Inflammatory macrophage treated with lipopolysaccharide for 1 hour (primary cell): ENCODE results near the gene GSTM4.

Experiments used
- DNase-seq, 2 donors: peaks; one replicate each; pipeline ENCODE4 v3.0.0-alpha.2; 2020 to 2022

The GSTM4 gene

DNA sequence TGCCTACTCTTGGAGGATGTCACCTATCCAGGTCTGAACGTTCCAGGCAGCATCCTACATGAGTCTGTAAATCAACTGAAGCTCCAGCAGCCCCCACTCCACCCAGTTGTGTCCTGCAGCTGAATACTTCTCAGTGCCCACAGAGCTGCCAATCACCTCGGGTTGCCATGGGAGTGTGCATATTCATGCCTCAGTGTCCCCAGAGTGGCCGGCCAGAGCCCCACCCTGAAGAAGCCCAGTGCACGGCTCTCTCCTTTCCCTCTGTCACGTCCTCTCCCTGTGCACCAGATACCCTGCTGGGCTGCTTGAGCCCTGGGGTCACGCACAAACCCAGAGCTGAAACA lies 16.1 kb upstream of the GSTM4 start:
- DNase-seq: no peak

DNA sequence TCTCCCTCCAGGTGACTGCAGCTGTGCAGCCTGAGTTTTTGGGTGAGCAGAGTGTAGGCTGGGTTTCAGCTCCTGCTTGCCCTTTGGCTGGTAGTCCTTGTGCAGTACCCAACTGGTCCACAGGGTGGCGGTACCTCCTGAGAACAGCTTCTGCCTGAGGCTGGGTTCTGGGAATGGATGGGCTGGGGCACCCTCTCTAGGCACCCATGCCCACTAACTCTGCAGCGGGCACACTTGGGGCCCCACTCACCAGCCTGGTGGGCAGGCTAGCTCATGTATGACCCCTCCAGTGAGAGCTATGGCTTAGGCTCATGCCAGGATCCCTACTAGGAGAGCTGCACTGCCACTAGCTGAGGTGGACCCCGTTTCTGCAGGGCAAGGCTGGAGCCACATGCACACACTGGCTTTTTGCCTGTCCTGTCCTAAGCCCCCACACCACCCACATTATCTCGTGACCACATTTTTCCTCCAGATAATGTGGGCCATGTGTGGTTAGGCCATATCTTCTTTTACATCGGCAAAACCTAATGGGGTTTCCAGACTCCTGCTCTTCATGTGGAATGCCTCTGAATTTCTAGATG lies 15.5 kb upstream of the GSTM4 start:
- peak; percentile 77 to 97 for DNase-seq

- DNase-seq: peak in 1 of 2 donors; percentile 72
Observed at GRCh38 chr1:109641078-109641740, 14.7 kb upstream of the GSTM4 start.

DNA sequence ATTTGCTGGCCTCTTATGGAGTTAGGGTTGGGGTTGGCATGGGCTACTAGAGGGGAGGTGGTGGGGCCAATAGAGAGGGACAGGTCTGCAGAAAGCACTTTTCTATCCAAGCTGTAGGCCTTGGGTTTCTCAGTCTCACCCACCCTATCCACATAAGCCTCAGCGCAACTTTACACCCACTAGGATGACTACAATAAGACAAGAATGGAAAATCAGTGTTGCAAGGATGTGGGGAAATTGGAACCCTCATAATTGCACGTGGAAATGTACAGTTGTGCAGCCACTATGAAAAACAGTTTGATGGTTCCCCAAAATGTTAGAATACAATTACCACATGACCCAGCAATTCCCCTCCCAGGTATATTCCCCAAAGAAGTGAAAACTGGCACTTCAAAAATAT lies 14.0 kb upstream of the GSTM4 start:
- DNase-seq: peak; percentile 83 to 97

- DNase-seq: peak; percentile 70 to 89
Observed at GRCh38 chr1:109642626-109643025, 13.3 kb upstream of the GSTM4 start.

- DNase-seq: peak; percentile 68 to 91
Observed at GRCh38 chr1:109643385-109644230, 12.3 kb upstream of the GSTM4 start.

GRCh38 chr1:109644670-109645069 lies 11.2 kb upstream of the GSTM4 start:
- no peak for DNase-seq

- DNase-seq: no peak
Observed at GRCh38 chr1:109649491-109649914, 6.4 kb upstream of the GSTM4 start.

DNA sequence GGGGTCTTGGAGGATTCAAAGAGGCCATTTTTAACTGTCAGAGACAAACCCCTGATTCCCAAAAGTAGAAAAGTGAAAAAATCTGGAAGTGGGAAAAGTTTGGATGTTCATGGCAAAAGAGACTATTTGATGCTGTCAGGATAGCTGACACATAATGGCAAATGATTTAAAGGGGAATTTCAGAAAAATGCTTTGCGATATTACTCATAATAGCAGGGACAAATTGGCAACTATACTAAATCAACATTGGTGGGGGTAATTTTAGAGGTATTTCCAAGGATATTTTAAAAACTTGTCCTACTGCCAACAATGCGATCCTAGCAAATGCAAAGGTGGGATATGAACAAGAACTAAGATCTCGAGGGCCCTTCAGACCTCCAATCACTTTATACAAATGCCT lies 5.3 kb upstream of the GSTM4 start:
- no peak for DNase-seq

GRCh38 chr1:109652402-109652801 lies 3.5 kb upstream of the GSTM4 start:
- no peak for DNase-seq

- DNase-seq: no peak
Observed at GRCh38 chr1:109653306-109653705, 2.6 kb upstream of the GSTM4 start.

DNA sequence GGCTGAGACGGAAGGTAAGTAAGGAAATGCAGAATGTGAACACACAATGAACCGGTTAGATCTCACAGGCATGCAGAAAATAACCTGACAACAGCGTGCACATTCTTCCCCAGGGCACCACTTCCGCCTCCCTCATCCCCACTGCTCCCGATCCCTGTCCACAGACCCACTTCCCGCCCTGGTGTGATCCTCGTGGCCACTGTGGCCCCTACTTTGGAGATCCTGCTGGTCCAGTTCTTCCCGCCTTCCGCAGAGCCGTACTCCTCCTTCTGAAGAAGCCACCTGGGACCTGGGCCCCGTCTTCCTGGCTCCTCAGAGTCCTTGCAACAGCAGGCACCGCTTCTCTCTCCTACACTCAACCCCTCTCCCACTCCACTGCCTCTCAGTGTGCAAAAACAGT lies 1.4 kb upstream of the GSTM4 start:
- no peak for DNase-seq

- DNase-seq: no peak
Observed at GRCh38 chr1:109657395-109657794, 1.5 kb downstream of the GSTM4 start.

GRCh38 chr1:109657970-109658369 lies 2.1 kb downstream of the GSTM4 start:
- DNase-seq: no peak

DNA sequence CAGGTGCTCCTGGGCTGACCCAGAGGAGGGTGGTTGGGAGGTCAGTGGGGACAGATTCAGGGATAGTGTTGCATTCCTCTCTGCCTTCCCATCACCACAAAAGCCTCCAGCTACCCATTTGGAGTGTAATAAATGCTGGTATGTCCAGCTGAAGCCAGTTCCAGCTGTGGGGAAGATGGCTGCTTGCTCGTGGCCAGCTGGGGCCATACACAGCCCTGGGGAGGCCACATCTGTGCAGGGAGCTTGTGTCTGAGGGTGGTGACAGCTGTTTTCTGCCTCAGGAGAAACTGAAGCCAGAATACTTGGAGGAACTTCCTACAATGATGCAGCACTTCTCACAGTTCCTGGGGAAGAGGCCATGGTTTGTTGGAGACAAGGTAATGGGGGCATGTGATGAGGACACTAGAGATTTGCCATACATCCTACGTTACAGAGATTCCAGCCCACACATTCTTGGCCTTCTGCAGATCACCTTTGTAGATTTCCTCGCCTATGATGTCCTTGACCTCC lies 2.7 kb downstream of the GSTM4 start:
- peak in 1 of 2 donors; percentile 54 for DNase-seq

DNA sequence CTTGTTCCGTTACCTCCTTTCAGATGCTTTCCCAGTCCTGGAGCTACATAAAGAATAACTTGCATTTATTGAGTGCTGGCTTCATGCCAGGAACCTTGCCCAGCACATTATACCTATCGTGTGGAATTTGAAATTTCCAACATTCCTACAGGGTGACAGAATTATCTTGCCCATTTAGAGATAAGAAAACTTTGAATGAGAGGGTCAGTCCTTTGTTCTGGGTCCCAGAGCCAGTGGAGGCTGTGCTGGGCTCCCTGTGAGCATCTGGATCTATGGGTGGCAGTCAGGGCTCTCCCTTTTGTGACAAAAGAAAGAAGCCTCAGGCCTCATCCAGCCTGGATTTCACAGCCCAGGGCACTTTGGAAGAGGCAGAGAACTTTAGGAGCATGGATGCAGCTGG lies 3.2 kb downstream of the GSTM4 start:
- DNase-seq: no peak

- DNase-seq: peak in 1 of 2 donors; percentile 47
Observed at GRCh38 chr1:109659997-109660690, 4.2 kb downstream of the GSTM4 start.

GRCh38 chr1:109660691-109661026 lies 4.8 kb downstream of the GSTM4 start:
- DNase-seq: peak in 1 of 2 donors; percentile 44

- no peak for DNase-seq
Observed at GRCh38 chr1:109661391-109661790, 5.5 kb downstream of the GSTM4 start.

DNA sequence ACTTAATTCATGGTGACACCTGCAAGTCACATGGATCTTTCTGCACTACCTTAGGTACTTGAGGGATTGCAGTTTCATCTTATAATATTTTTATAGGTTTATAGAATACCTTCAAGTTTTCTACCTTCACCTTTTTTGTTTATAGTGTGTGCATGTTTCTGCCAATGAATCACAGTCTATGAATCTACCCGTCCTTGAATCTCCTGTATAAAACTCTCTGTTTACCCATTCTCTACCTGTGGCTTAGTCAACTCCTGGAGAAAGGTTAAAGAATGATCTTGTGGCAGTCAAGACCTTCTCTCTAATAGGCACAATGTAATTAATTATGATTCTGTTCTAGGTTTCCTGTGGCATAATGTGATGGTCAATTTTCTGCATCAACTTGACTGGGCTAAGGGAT lies 8.8 kb downstream of the GSTM4 start:
- DNase-seq: no peak

GRCh38 chr1:109667452-109668122 lies 11.7 kb downstream of the GSTM4 start, which contains the start of gene GSTM2:
TSS of gene GSTM2 (plus strand) at chr1:109668057. CDS start at chr1:109668116, 59 bp downstream.
- peak; percentile 54 to 73 for DNase-seq

DNA sequence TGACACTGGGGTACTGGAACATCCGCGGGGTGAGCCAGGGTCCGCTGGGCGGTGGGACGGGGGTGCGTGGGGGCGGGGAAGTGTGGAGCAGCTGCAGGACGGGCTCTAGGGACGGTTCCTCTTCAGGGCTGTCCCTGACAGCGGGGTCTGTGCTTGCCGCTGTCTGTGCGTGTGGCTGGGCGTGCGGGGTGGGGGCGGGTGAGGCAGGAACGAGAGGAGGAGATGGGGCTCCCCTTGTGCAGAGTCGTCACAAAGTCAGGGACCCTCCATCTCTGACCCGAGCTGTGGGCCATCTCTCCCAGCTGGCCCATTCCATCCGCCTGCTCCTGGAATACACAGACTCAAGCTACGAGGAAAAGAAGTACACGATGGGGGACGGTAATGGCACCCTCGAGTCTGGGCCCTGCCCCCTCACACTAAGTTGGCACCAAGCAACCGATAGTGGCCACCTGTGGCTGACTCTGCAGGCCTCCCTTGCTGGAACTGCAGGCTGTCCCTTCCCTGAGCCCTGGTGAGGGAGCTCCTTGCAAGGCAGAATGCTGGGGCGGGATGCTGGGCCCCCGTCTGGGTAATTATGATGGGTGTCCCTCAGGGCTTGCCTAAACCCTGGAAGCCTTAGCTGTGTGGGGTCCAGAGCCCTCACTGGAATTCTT lies 12.3 kb downstream of the GSTM4 start:
- no peak for DNase-seq
